K562 (cell line): ENCODE data around the gene ADORA2A. TPM values are rescaled to one million over a fixed set of nuclear protein-coding genes. Genes with fewer than 3 reads are reported as not detected.
A peak's percentile ranks its signal among the peaks of the same experiment; 100 is the strongest.

ENCODE experiments used
- ATAC-seq: fragments of 200-7000 bp; cut with Tn5 transposase; 3 replicates; pipeline ENCODE4 v1.9.1; 2020; ENCODE audit warnings: moderate library complexity
- BruUV-seq: library from RNA; stranded (reverse); fragments of 400-500 nt; replicated peaks from 2 replicates; lab custom pipeline; 2021; lab: Mats Ljungman, UMichigan
- CTCF ChIA-PET: fragments of 300-600 bp; formaldehyde crosslinking; extraction: SDS; loops from one replicate; lab custom pipeline; 2021; ENCODE audit warnings: low intra/inter-chr PET ratio; lab: Yijun Ruan, JAX
- POLR2A ChIA-PET: fragments of 300-600, 350-650 bp; sonication (Branson Sonifier 250); formaldehyde crosslinking; extraction: SDS; loops from one replicate; lab custom pipeline; 2021; ENCODE audit warnings: antibody characterized with exemption, inconsistent platforms; lab: Yijun Ruan, JAX
- DNase-seq, 4 experiments: peaks; one replicate each; pipeline versions ENCODE4 v3.0.0 to v3.0.0-alpha.2; 2011 to 2018; ENCODE audit warnings: low spot score in 3 of 4, mixed read lengths in 3 of 4; ENCODE audit errors: extremely low read depth in 1 of 4
- FAIRE-seq: peaks from 2 replicates; lab custom pipeline; 2011; peaks lifted over from hg19 to GRCh38; lab: Jason Lieb, UNC
- H2AFZ ChIP-seq: 2 replicates; pipeline ENCODE4 v1.6.0; 2011; ENCODE audit warnings: low read depth, low read length, control low read depth, inconsistent platforms
- H3K27ac ChIP-seq: fragments of 200-600 bp; 3 replicates; pipeline ENCODE4 v1.8.0; 2011; ENCODE audit warnings: low read depth, mild to moderate bottlenecking, control low read depth, inconsistent platforms, low read length, moderate library complexity, mixed read lengths; ENCODE audit errors: extremely low read depth
- H3K27me3 ChIP-seq, 2 experiments: fragments of 300-600 bp in 1 of 2; 2 replicates in 1 of 2; 3 replicates in 1 of 2; pipeline versions ENCODE4 v1.6.0 to v1.8.0; 2011; ENCODE audit warnings: inconsistent platforms in 2 of 2, low read length in 2 of 2, mild to moderate bottlenecking in 1 of 2, mixed read lengths in 1 of 2, moderate library complexity in 1 of 2; ENCODE audit not compliant: control insufficient read depth in 2 of 2, insufficient read depth in 2 of 2
- H3K36me3 ChIP-seq: fragments of 300-600 bp; 3 replicates; pipeline ENCODE4 v1.8.0; 2011; ENCODE audit warnings: mild to moderate bottlenecking, low read length, inconsistent platforms; ENCODE audit not compliant: control insufficient read depth, insufficient read depth
- H3K4me1 ChIP-seq, 2 experiments: fragments of 200-600 bp in 1 of 2; replicated peaks in 1 of 2; 2 replicates in 1 of 2; 3 replicates in 1 of 2; pipeline versions ENCODE4 v1.5.1 to v1.8.0; 2011; ENCODE audit warnings: inconsistent platforms in 2 of 2, low read length in 2 of 2, mild to moderate bottlenecking in 1 of 2, mixed read lengths in 1 of 2, moderate library complexity in 1 of 2; ENCODE audit not compliant: control insufficient read depth in 2 of 2, insufficient read depth in 2 of 2
- H3K4me2 ChIP-seq: 2 replicates; pipeline ENCODE4 v1.6.1; 2011; ENCODE audit warnings: low read length, control low read depth, inconsistent platforms, mixed read lengths; ENCODE audit not compliant: insufficient read depth
- H3K4me3 ChIP-seq: fragments of 200-600 bp; sonication (generic), shearing (Covaris generic); 2 replicates; pipeline ENCODE4 v1.5.1; 2016; ENCODE audit warnings: control low read depth, inconsistent platforms
- H3K79me2 ChIP-seq: fragments of 200-600 bp; 3 replicates; pipeline ENCODE4 v1.8.0; 2011; ENCODE audit warnings: low read length, inconsistent platforms; ENCODE audit not compliant: control insufficient read depth, insufficient read depth
- H3K9ac ChIP-seq, 2 experiments: 2 replicates each; pipeline versions ENCODE4 v1.6.0 to v1.6.1; 2011; ENCODE audit warnings: low read depth in 2 of 2, low read length in 2 of 2, control low read depth in 1 of 2, inconsistent platforms in 1 of 2, mild to moderate bottlenecking in 1 of 2, mixed read lengths in 1 of 2; ENCODE audit not compliant: insufficient read depth in 1 of 2
- H3K9me1 ChIP-seq: one replicate; pipeline ENCODE4 v1.6.0; 2011; ENCODE audit warnings: inconsistent platforms, mild to moderate bottlenecking, low read length, moderate library complexity; ENCODE audit not compliant: control insufficient read depth, insufficient read depth
- H3K9me3 ChIP-seq: replicated peaks from 2 replicates; pipeline ENCODE4 v1.5.1; 2011; ENCODE audit warnings: low read depth, low read length, inconsistent platforms; ENCODE audit not compliant: control insufficient read depth, insufficient read depth
- H4K20me1 ChIP-seq: replicated peaks from 2 replicates; pipeline ENCODE4 v1.6.1; 2011; ENCODE audit warnings: low read length, inconsistent platforms, mixed read lengths; ENCODE audit not compliant: control insufficient read depth, insufficient read depth
- BRCA1 ChIP-seq, 2 experiments: fragments of 450-650 bp in 1 of 2; sonication (generic) in 1 of 2; formaldehyde crosslinking in 1 of 2; IDR thresholded peaks; 2 replicates each; pipeline versions ENCODE4 v1.5.0 to v1.6.1; 2017 to 2020; ENCODE audit warnings: mild to moderate bottlenecking in 1 of 2, missing genetic modification reagents in 1 of 2
- ESRRB ChIP-seq: fragments of 250-450 bp; sonication (Bioruptor Pico); IDR thresholded peaks from 2 replicates; pipeline ENCODE4 v1.5.0; 2020; ENCODE audit warnings: mild to moderate bottlenecking, moderate library complexity, borderline replicate concordance
- HDAC3 ChIP-seq: fragments of 450-650 bp; IDR thresholded peaks from 2 replicates; pipeline ENCODE4 v1.6.1; 2018; ENCODE audit warnings: borderline replicate concordance, mild to moderate bottlenecking, moderate library complexity; ENCODE audit not compliant: partially characterized antibody
- HLTF ChIP-seq: fragments of 450-650 bp; IDR thresholded peaks from 2 replicates; pipeline ENCODE4 v1.6.1; 2016
- NFRKB ChIP-seq: fragments of 450-650 bp; IDR thresholded peaks from 2 replicates; pipeline ENCODE4 v1.6.1; 2016; ENCODE audit warnings: low read depth
- PREB ChIP-seq: sonication (generic); formaldehyde crosslinking; IDR thresholded peaks from 2 replicates; pipeline ENCODE4 v1.8.1; 2023; ENCODE audit warnings: mild to moderate bottlenecking, missing genetic modification reagents
- PTBP1 ChIP-seq: fragments of 200-400 bp; formaldehyde crosslinking; IDR thresholded peaks from 2 replicates; pipeline ENCODE4 v1.6.1; 2017; ENCODE audit warnings: low read depth, low read length
- SAFB ChIP-seq: fragments of 200-400 bp; formaldehyde crosslinking; IDR thresholded peaks from 2 replicates; pipeline ENCODE4 v1.6.1; 2017; ENCODE audit warnings: low read depth, low read length, borderline replicate concordance
- TOE1 ChIP-seq, 2 experiments: fragments of 450-650 bp in 1 of 2; sonication (generic) in 1 of 2; formaldehyde crosslinking in 1 of 2; IDR thresholded peaks; 2 replicates each; pipeline versions ENCODE4 v1.7.1 to v1.8.0; 2016 to 2022; ENCODE audit warnings: borderline replicate concordance in 2 of 2, mild to moderate bottlenecking in 2 of 2, antibody characterized with exemption in 1 of 2, inconsistent platforms in 1 of 2, low read depth in 1 of 2, missing genetic modification reagents in 1 of 2, moderate library complexity in 1 of 2
- ZNF76 ChIP-seq: fragments of 250-450 bp; sonication (Bioruptor Pico); IDR thresholded peaks from 2 replicates; pipeline ENCODE4 v1.4.0; 2020; ENCODE audit warnings: mild to moderate bottlenecking, moderate library complexity, borderline replicate concordance
- WGBS: fragments of 100-300 bp; shearing (Covaris generic); methylation state at CpG from one replicate; pipeline ENCODE4 v1.1.6; 2016; ENCODE audit warnings: low coverage, mixed read lengths; ENCODE audit not compliant: insufficient coverage; ENCODE audit errors: missing lambda C conversion rate; 5-methylcytosine and 5-hydroxymethylcytosine counted together
- in situ Hi-C: fragments of 300-500 bp; cut with MboI; formaldehyde crosslinking; loops from 4 replicates; pipeline ENCODE4 v1.15.0; 2018; ENCODE audit warnings: inconsistent platforms, mixed read lengths
- intact Hi-C: fragments of 100-400 bp; cut with micrococcal nuclease; formaldehyde crosslinking; loops from 2 replicates; pipeline ENCODE4 v1.14.2; 2022
- polyA plus RNA-seq, 8 experiments: library from polyadenylated mRNA; depleted of rRNA in 4 of 8; stranded (reverse) in 5 of 8; unstranded in 3 of 8; fragments of >200 nt; fragmentation: Nextera tagmentation in 2 of 8; fragmentation: Illumina TruSeq in 1 of 8; extraction: Ambion mirVana in 2 of 8; extraction: Trizol in 1 of 8; gene quantifications; 2 replicates each; pipeline versions ENCODE4 v1.2.1 to v1.2.3, GENCODE V29; 2011 to 2014; ENCODE audit warnings: inconsistent platforms in 1 of 8, missing spikeins in 1 of 8
- total RNA-seq, 7 experiments: library from RNA; depleted of rRNA in 6 of 7; stranded (reverse); fragments of >200 nt in 6 of 7; fragmentation: Illumina TruSeq in 2 of 7; extraction: Trizol in 2 of 7; gene quantifications; 2 replicates each; pipeline versions ENCODE4 v1.2.1 to v1.2.3, GENCODE V29; 2011 to 2021; ENCODE audit warnings: low replicate concordance in 1 of 7

ADORA2A gene
- total and polyA plus RNA-seq, 9 of the 15 experiments (the other 6 are each of a cell fraction or from before 2014, with no cell fraction given) = 0.15 to 2.1 (median 0.66) TPM; not detected in 2

GRCh38 chr22:24460418-24461089, 33.2 kb downstream of the ADORA2A start:
- Histone ChIP-seq H4K20me1 (no peaks in the 10 kb centered on the region), H2AFZ (peak overlapping the region; percentile 80), H3K9me1 (no peaks in the 10 kb centered on the region), H3K79me2 (no peaks in the 10 kb centered on the region), H3K9me3 (no peaks in the 10 kb centered on the region), H3K27ac (no peak overlapping the region), H3K9ac (peak overlapping the region; percentile 14 to 69; a peak in 2 of 4 replicates), H3K4me1 (peaks cover 0 to 22% of the 10 kb centered on the region in 2 experiments; a peak in 4 of 5 replicates), H3K27me3 (no peaks in the 10 kb centered on the region)
- peak; percentile 55 for ATAC-seq
- FAIRE-seq = no peak
- no peak for DNase-seq
- in situ Hi-C loops = no loop called here
- POLR2A ChIA-PET = interaction anchor here (0.5 to 1.0 kb wide), 2 partner anchors 78 to 269 kb away, joined by 3 to 5 read pairs; no protein-coding TSS in a partner anchor
- CTCF ChIA-PET = no interaction called here
- WGBS = 37% methylated on average over 10 of the region's 10 CpGs
- TF ChIP-seq BRCA1 (IDR thresholded peaks at IDR 0.05) = no peak
- no peak for TF ChIP-seq BRCA1 (CRISPR knock-in tag; IDR thresholded peaks at IDR 0.05)
- no peak for TF ChIP-seq PTBP1
- TF ChIP-seq PREB = no peak
- TF ChIP-seq NFRKB = no peak
- TF ChIP-seq SAFB = no peak
- no peak for TF ChIP-seq TOE1 (IDR thresholded peaks at IDR 0.05; ENCODE audit: borderline replicate concordance)
- no peak for TF ChIP-seq TOE1 (CRISPR knock-in tag; IDR thresholded peaks at IDR 0.05; ENCODE audit: borderline replicate concordance, low read depth)
- no peak for TF ChIP-seq HLTF
- TF ChIP-seq ZNF76 (CRISPR knock-in tag) = no peak
- no peak for TF ChIP-seq ESRRB (CRISPR knock-in tag)
- TF ChIP-seq HDAC3 = no peak
- TF ChIP-seq, all 486 proteins: peak for 0
- Histone ChIP-seq H3K4me2 (peak overlapping the region; percentile 55), H3K4me3 (no peak overlapping the region), H3K36me3 (no peaks in the 10 kb centered on the region)
- intact Hi-C loops = no loop called here
- BruUV-seq = no TSS peak
